K562 (cell line): ENCODE data around the gene LRMDA. TPM values are rescaled to one million over a fixed set of nuclear protein-coding genes. Genes with fewer than 3 reads are reported as not detected.

Experiments
- ATAC-seq: fragments of 200-7000 bp; cut with Tn5 transposase; 3 replicates; pipeline ENCODE4 v1.9.1; 2020; ENCODE audit warnings: moderate library complexity
- BruUV-seq: library from RNA; stranded (reverse); fragments of 400-500 nt; replicated peaks from 2 replicates; lab custom pipeline; 2021; lab: Mats Ljungman, UMichigan
- CTCF ChIA-PET: fragments of 300-600 bp; formaldehyde crosslinking; extraction: SDS; loops from one replicate; lab custom pipeline; 2021; ENCODE audit warnings: low intra/inter-chr PET ratio; lab: Yijun Ruan, JAX
- POLR2A ChIA-PET: fragments of 300-600, 350-650 bp; sonication (Branson Sonifier 250); formaldehyde crosslinking; extraction: SDS; loops from one replicate; lab custom pipeline; 2021; ENCODE audit warnings: antibody characterized with exemption, inconsistent platforms; lab: Yijun Ruan, JAX
- DNase-seq, 4 experiments: peaks; one replicate each; pipeline versions ENCODE4 v3.0.0 to v3.0.0-alpha.2; 2011 to 2018; ENCODE audit warnings: low spot score in 3 of 4, mixed read lengths in 3 of 4; ENCODE audit errors: extremely low read depth in 1 of 4
- FAIRE-seq: peaks from 2 replicates; lab custom pipeline; 2011; peaks lifted over from hg19 to GRCh38; lab: Jason Lieb, UNC
- H2AFZ ChIP-seq: 2 replicates; pipeline ENCODE4 v1.6.0; 2011; ENCODE audit warnings: low read depth, low read length, control low read depth, inconsistent platforms
- H3K27ac ChIP-seq: fragments of 200-600 bp; 3 replicates; pipeline ENCODE4 v1.8.0; 2011; ENCODE audit warnings: low read depth, mild to moderate bottlenecking, control low read depth, inconsistent platforms, low read length, moderate library complexity, mixed read lengths; ENCODE audit errors: extremely low read depth
- H3K27me3 ChIP-seq, 2 experiments: fragments of 300-600 bp in 1 of 2; 2 replicates in 1 of 2; 3 replicates in 1 of 2; pipeline versions ENCODE4 v1.6.0 to v1.8.0; 2011; ENCODE audit warnings: inconsistent platforms in 2 of 2, low read length in 2 of 2, mild to moderate bottlenecking in 1 of 2, mixed read lengths in 1 of 2, moderate library complexity in 1 of 2; ENCODE audit not compliant: control insufficient read depth in 2 of 2, insufficient read depth in 2 of 2
- H3K36me3 ChIP-seq: fragments of 300-600 bp; 3 replicates; pipeline ENCODE4 v1.8.0; 2011; ENCODE audit warnings: mild to moderate bottlenecking, low read length, inconsistent platforms; ENCODE audit not compliant: control insufficient read depth, insufficient read depth
- H3K4me1 ChIP-seq, 2 experiments: fragments of 200-600 bp in 1 of 2; replicated peaks in 1 of 2; 2 replicates in 1 of 2; 3 replicates in 1 of 2; pipeline versions ENCODE4 v1.5.1 to v1.8.0; 2011; ENCODE audit warnings: inconsistent platforms in 2 of 2, low read length in 2 of 2, mild to moderate bottlenecking in 1 of 2, mixed read lengths in 1 of 2, moderate library complexity in 1 of 2; ENCODE audit not compliant: control insufficient read depth in 2 of 2, insufficient read depth in 2 of 2
- H3K4me2 ChIP-seq: 2 replicates; pipeline ENCODE4 v1.6.1; 2011; ENCODE audit warnings: low read length, control low read depth, inconsistent platforms, mixed read lengths; ENCODE audit not compliant: insufficient read depth
- H3K4me3 ChIP-seq: fragments of 200-600 bp; sonication (generic), shearing (Covaris generic); 2 replicates; pipeline ENCODE4 v1.5.1; 2016; ENCODE audit warnings: control low read depth, inconsistent platforms
- H3K79me2 ChIP-seq: fragments of 200-600 bp; 3 replicates; pipeline ENCODE4 v1.8.0; 2011; ENCODE audit warnings: low read length, inconsistent platforms; ENCODE audit not compliant: control insufficient read depth, insufficient read depth
- H3K9ac ChIP-seq, 2 experiments: 2 replicates each; pipeline versions ENCODE4 v1.6.0 to v1.6.1; 2011; ENCODE audit warnings: low read depth in 2 of 2, low read length in 2 of 2, control low read depth in 1 of 2, inconsistent platforms in 1 of 2, mild to moderate bottlenecking in 1 of 2, mixed read lengths in 1 of 2; ENCODE audit not compliant: insufficient read depth in 1 of 2
- H3K9me1 ChIP-seq: one replicate; pipeline ENCODE4 v1.6.0; 2011; ENCODE audit warnings: inconsistent platforms, mild to moderate bottlenecking, low read length, moderate library complexity; ENCODE audit not compliant: control insufficient read depth, insufficient read depth
- H3K9me3 ChIP-seq: replicated peaks from 2 replicates; pipeline ENCODE4 v1.5.1; 2011; ENCODE audit warnings: low read depth, low read length, inconsistent platforms; ENCODE audit not compliant: control insufficient read depth, insufficient read depth
- H4K20me1 ChIP-seq: replicated peaks from 2 replicates; pipeline ENCODE4 v1.6.1; 2011; ENCODE audit warnings: low read length, inconsistent platforms, mixed read lengths; ENCODE audit not compliant: control insufficient read depth, insufficient read depth
- BRD4 ChIP-seq: fragments of 200-600 bp; sonication (generic); IDR thresholded peaks from 2 replicates; pipeline ENCODE4 v1.6.1; 2017; ENCODE audit warnings: inconsistent platforms
- DIDO1 ChIP-seq: fragments of 450-650 bp; IDR thresholded peaks from 2 replicates; pipeline ENCODE4 v1.6.1; 2016; ENCODE audit warnings: low read depth, missing biosample characterization, missing genetic modification characterization
- MCM3 ChIP-seq: fragments of 450-650 bp; IDR thresholded peaks from 2 replicates; pipeline ENCODE4 v1.6.1; 2016
- MYBL2 ChIP-seq, 2 experiments: fragments of 450-650 bp in 1 of 2; sonication (generic) in 1 of 2; formaldehyde crosslinking in 1 of 2; IDR thresholded peaks; 2 replicates each; pipeline versions ENCODE4 v1.6.1 to v1.8.1; 2017 to 2022; ENCODE audit warnings: borderline replicate concordance in 1 of 2, inconsistent platforms in 1 of 2, low read depth in 1 of 2, mild to moderate bottlenecking in 1 of 2, missing genetic modification reagents in 1 of 2, moderate library complexity in 1 of 2
- RB1 ChIP-seq: fragments of 450-650 bp; IDR thresholded peaks from 2 replicates; pipeline ENCODE4 v1.6.1; 2017; ENCODE audit warnings: low read depth, mild to moderate bottlenecking
- SAFB2 ChIP-seq: fragments of 200-400 bp; formaldehyde crosslinking; IDR thresholded peaks from 2 replicates; pipeline ENCODE4 v1.6.1; 2018; ENCODE audit warnings: borderline replicate concordance, low read length, low read depth, moderate library complexity; ENCODE audit not compliant: severe bottlenecking
- ZBTB5 ChIP-seq: fragments of 450-650 bp; IDR thresholded peaks from 2 replicates; pipeline ENCODE4 v1.6.1; 2017; ENCODE audit warnings: antibody characterized with exemption
- ZNF165 ChIP-seq: fragments of 250-450 bp; sonication (Bioruptor Pico); IDR thresholded peaks from 2 replicates; pipeline ENCODE4 v1.4.0; 2020; ENCODE audit warnings: borderline replicate concordance
- ZNF23 ChIP-seq: fragments of 250-450 bp; sonication (Bioruptor Pico); IDR thresholded peaks from 2 replicates; pipeline ENCODE4 v1.4.0; 2020; ENCODE audit warnings: mild to moderate bottlenecking
- ZNF444 ChIP-seq: fragments of 250-450 bp; sonication (Bioruptor Pico); IDR thresholded peaks from 2 replicates; pipeline ENCODE4 v1.4.0; 2020; ENCODE audit warnings: mild to moderate bottlenecking, moderate library complexity
- ZNF507 ChIP-seq: conservative IDR thresholded peaks from 2 replicates; pipeline ENCODE4 v1.6.1; 2017; ENCODE audit warnings: missing genetic modification characterization, missing compliant biosample characterization
- WGBS: fragments of 100-300 bp; shearing (Covaris generic); methylation state at CpG from one replicate; pipeline ENCODE4 v1.1.6; 2016; ENCODE audit warnings: low coverage, mixed read lengths; ENCODE audit not compliant: insufficient coverage; ENCODE audit errors: missing lambda C conversion rate; 5-methylcytosine and 5-hydroxymethylcytosine counted together
- in situ Hi-C: fragments of 300-500 bp; cut with MboI; formaldehyde crosslinking; loops from 4 replicates; pipeline ENCODE4 v1.15.0; 2018; ENCODE audit warnings: inconsistent platforms, mixed read lengths
- intact Hi-C: fragments of 100-400 bp; cut with micrococcal nuclease; formaldehyde crosslinking; loops from 2 replicates; pipeline ENCODE4 v1.14.2; 2022
- polyA plus RNA-seq, 8 experiments: library from polyadenylated mRNA; depleted of rRNA in 4 of 8; stranded (reverse) in 5 of 8; unstranded in 3 of 8; fragments of >200 nt; fragmentation: Nextera tagmentation in 2 of 8; fragmentation: Illumina TruSeq in 1 of 8; extraction: Ambion mirVana in 2 of 8; extraction: Trizol in 1 of 8; gene quantifications; 2 replicates each; pipeline versions ENCODE4 v1.2.1 to v1.2.3, GENCODE V29; 2011 to 2014; ENCODE audit warnings: inconsistent platforms in 1 of 8, missing spikeins in 1 of 8
- total RNA-seq, 7 experiments: library from RNA; depleted of rRNA in 6 of 7; stranded (reverse); fragments of >200 nt in 6 of 7; fragmentation: Illumina TruSeq in 2 of 7; extraction: Trizol in 2 of 7; gene quantifications; 2 replicates each; pipeline versions ENCODE4 v1.2.1 to v1.2.3, GENCODE V29; 2011 to 2021; ENCODE audit warnings: low replicate concordance in 1 of 7

LRMDA gene
- total and polyA plus RNA-seq, 9 of the 15 experiments (the other 6 are each of a cell fraction or from before 2014, with no cell fraction given) = 0.25 TPM; not detected in 8

GRCh38 chr10:75952093-75952492 is 520.7 kb downstream of the LRMDA start:
- Histone ChIP-seq H3K4me1 (no peaks in the 10 kb centered on the region; a peak in 1 of 5 replicates), H3K27ac (no peak overlapping the region), H4K20me1 (no peaks in the 10 kb centered on the region; the same call in 1 of the 2 replicates), H3K4me3 (no peak overlapping the region), H3K9me3 (no peaks in the 10 kb centered on the region), H3K27me3 (peaks cover 0 to 2% of the 10 kb centered on the region in 2 experiments; a peak in 1 of 5 replicates), H3K36me3 (no peaks in the 10 kb centered on the region), H2AFZ (no peak overlapping the region), H3K9ac (no peak overlapping the region), H3K4me2 (no peak overlapping the region), H3K79me2 (no peaks in the 10 kb centered on the region), H3K9me1 (no peaks in the 10 kb centered on the region)
- no peak for FAIRE-seq
- DNase-seq = no peak
- in situ Hi-C loops (no loop called here), intact Hi-C loops (no loop called here)
- TF ChIP-seq BRD4 = no peak
- TF ChIP-seq ZNF444 (CRISPR knock-in tag) = no peak
- TF ChIP-seq ZBTB5 = no peak
- TF ChIP-seq ZNF23 (CRISPR knock-in tag) = no peak
- TF ChIP-seq MCM3 = no peak
- no peak for TF ChIP-seq MYBL2 (IDR thresholded peaks at IDR 0.05; ENCODE audit: low read depth)
- no peak for TF ChIP-seq MYBL2 (CRISPR knock-in tag; IDR thresholded peaks at IDR 0.05; ENCODE audit: borderline replicate concordance)
- no peak for TF ChIP-seq ZNF507 (tag)
- no peak for TF ChIP-seq DIDO1
- no peak for TF ChIP-seq ZNF165
- TF ChIP-seq RB1 = no peak
- no peak for TF ChIP-seq SAFB2
- ChIA-PET CTCF (no interaction called here), POLR2A (no interaction called here)
- 0% methylated on average over 7 of the region's 7 CpGs for WGBS
- no peak for ATAC-seq
- no TSS peak for BruUV-seq
